ENCODE results near the gene DPM1. TPM values are rescaled to one million over a fixed set of nuclear protein-coding genes. Genes with fewer than 3 reads are reported as not detected.

Gene DPM1
- polyA plus RNA-seq, 1 of the 3 experiments (the other 2 are of a cell fraction) = 72.1 TPM

- Histone ChIP-seq H3K9ac (no peak overlapping the region), H3K9me3 (no peaks in the 10 kb centered on the region), H3K4me3 (ENCODE audit: low read depth in 2 of 2, low read length in 1 of 2) (no peak overlapping the region), H4K20me1 (ENCODE audit: insufficient read depth) (no peaks in the 10 kb centered on the region), H3K36me3 (replicated peaks in 1 of 2; ENCODE audit: control insufficient read depth in 1 of 2, insufficient read depth in 2 of 2, low read length in 1 of 2) (no peaks in the 10 kb centered on the region), H3K27ac (ENCODE audit: low read depth in 2 of 2, low read length in 1 of 2) (no peak overlapping the region; a peak in 1 of 4 replicates), H3F3A (replicated peaks; ENCODE audit: insufficient read depth) (peaks cover 12% of the 10 kb centered on the region), H3K9me2 (no peaks in the 10 kb centered on the region), H3K27me3 (ENCODE audit: insufficient read depth) (no peaks in the 10 kb centered on the region), H2AFZ (ENCODE audit: low read depth) (no peak overlapping the region), H3K79me2 (ENCODE audit: insufficient read depth) (no peaks in the 10 kb centered on the region), H3K4me2 (no peak overlapping the region), H3K4me1 (ENCODE audit: control insufficient read depth in 1 of 2, insufficient read depth in 2 of 2, low read depth in 1 of 2, low read length in 1 of 2) (peaks cover 4 to 12% of the 10 kb centered on the region in 2 experiments; a peak in 1 of 4 replicates)
- DNase-seq = no peak
- TF ChIP-seq EP300 (IDR thresholded peaks at IDR 0.05; ENCODE audit: borderline replicate concordance in 1 of 2, low read depth in 1 of 2, low read length in 1 of 2) (0 out of 4 replicates have a peak, but pooled peaks of 1 of the 2 experiments have one; percentile 25), GATA2 (CRISPR knock-in tag; IDR thresholded peaks at IDR 0.05) (no peak)
- ChIA-PET CTCF (interaction anchor here (0.6 to 5.4 kb wide), 10 partner anchors 10 to 647 kb away, joined by 3 to 25 read pairs (median 4); partner anchors contain the start of gene BCAS4), POLR2A (no interaction called here)
- WGBS (ENCODE audit: low lambda C conversion rate) = 73% methylated on average over 20 of the region's 20 CpGs
Measured at GRCh38 chr20:50977066-50978021, 19.0 kb upstream of the DPM1 start.

- TF ChIP-seq REST (IDR thresholded peaks at IDR 0.05; ENCODE audit: low read depth, low read length) = no peak
- TF ChIP-seq RXRA (IDR thresholded peaks at IDR 0.05; ENCODE audit: borderline replicate concordance, low read depth) = no peak
- no peak for TF ChIP-seq MAX (IDR thresholded peaks at IDR 0.05; ENCODE audit: low read depth)
- no peak for TF ChIP-seq CTCF (IDR thresholded peaks at IDR 0.05)
- no peak for TF ChIP-seq TCF12 (IDR thresholded peaks at IDR 0.05)
- TF ChIP-seq RFX5 (IDR thresholded peaks at IDR 0.05; ENCODE audit: low read length) = no peak
- TF ChIP-seq GABPA (IDR thresholded peaks at IDR 0.05; ENCODE audit: low read depth) = no peak
- Histone ChIP-seq H4K20me1 (ENCODE audit: insufficient read depth) (no peaks in the 10 kb centered on the region), H3K79me2 (ENCODE audit: insufficient read depth) (no peaks in the 10 kb centered on the region), H3F3A (replicated peaks; ENCODE audit: insufficient read depth) (peaks cover 12% of the 10 kb centered on the region), H3K27ac (ENCODE audit: low read depth in 2 of 2, low read length in 1 of 2) (no peak overlapping the region), H2AFZ (ENCODE audit: low read depth) (no peak overlapping the region), H3K4me2 (no peak overlapping the region), H3K27me3 (ENCODE audit: insufficient read depth) (no peaks in the 10 kb centered on the region), H3K36me3 (replicated peaks in 1 of 2; ENCODE audit: control insufficient read depth in 1 of 2, insufficient read depth in 2 of 2, low read length in 1 of 2) (no peaks in the 10 kb centered on the region), H3K9ac (no peak overlapping the region), H3K4me1 (ENCODE audit: control insufficient read depth in 1 of 2, insufficient read depth in 2 of 2, low read depth in 1 of 2, low read length in 1 of 2) (peaks cover 0 to 12% of the 10 kb centered on the region in 2 experiments; a peak in 1 of 4 replicates), H3K9me3 (no peaks in the 10 kb centered on the region), H3K9me2 (no peaks in the 10 kb centered on the region), H3K4me3 (ENCODE audit: low read depth in 2 of 2, low read length in 1 of 2) (no peak overlapping the region)
- CTCF ChIA-PET = interaction anchor here (1.1 to 5.4 kb wide), 6 partner anchors 11 to 649 kb away, joined by 3 to 25 read pairs (median 5); partner anchors contain the start of gene BCAS4
- no peak for DNase-seq
- WGBS (ENCODE audit: low lambda C conversion rate) = 78% methylated on average over 10 of the region's 10 CpGs
- POLR2A ChIA-PET = interaction anchor here (0.6 kb wide), 2 partner anchors 186 to 1145 kb away, joined by 4 to 5 read pairs; no protein-coding TSS in a partner anchor
Measured at GRCh38 chr20:50975701-50976330, 17.5 kb upstream of the DPM1 start.

All from SK-N-SH (cell line).